Stimulated activated CD8-positive, alpha-beta memory T cell treated with anti-CD3 and anti-CD28 coated beads, Interleukin-4, amount 100 ng/mL, for 24 hours (primary cell): Measurements from ENCODE around the gene HTRA3.

Experiments used
- DNase-seq: peaks from one replicate; pipeline ENCODE4 v3.0.0-alpha.2; 2020; ENCODE audit warnings: low read depth

Gene HTRA3

DNA sequence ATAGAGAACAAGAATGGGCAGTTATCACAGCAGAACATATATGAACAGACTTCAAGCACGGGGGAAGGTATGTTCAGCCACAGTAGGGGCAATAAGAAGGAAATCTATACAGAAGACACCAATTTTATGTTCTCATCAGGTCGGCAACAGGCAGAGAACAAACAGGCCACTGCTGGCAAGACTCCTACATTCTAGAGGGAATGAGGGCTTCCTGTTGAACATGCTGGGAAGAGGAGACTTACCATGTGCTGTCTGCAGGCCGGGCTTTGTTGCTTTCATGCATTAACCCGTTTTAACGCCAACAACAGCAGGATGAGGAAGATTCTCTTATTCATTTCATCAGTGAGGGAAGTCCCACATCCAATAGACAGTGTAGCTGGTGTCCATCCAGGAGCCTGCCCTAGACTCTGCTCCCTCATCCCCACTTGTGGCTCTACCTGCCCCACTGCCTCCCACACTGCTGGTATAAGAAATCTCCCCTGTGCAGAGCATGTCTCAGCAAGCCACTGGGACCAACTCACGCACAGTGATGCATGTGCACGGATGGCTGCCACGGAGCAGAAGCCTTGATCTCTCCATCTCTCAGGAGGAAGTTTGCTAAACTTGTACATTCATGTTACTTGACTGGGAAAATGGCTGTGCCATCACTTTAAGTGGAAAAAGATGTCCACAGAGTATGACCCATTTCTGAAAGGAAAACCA lies 86.5 kb downstream of the HTRA3 start:
- DNase-seq: no peak
